ENCODE results near the gene SEZ6L. TPM values are rescaled to one million over a fixed set of nuclear protein-coding genes. Genes with fewer than 3 reads are reported as not detected.

Gene SEZ6L
- total RNA-seq, 1 experiment from 2014 or later: not detected

GRCh38 chr22:26395926-26396325, 226.7 kb downstream of the SEZ6L start:
- Histone ChIP-seq H3K4me2 (ENCODE audit: low read length) (no peak overlapping the region), H2AFZ (ENCODE audit: low read depth, low read length, poor library complexity, severe bottlenecking) (no peak overlapping the region), H3K4me1 (ENCODE audit: control insufficient read depth in 1 of 2, insufficient read depth in 2 of 2, low read length in 2 of 2) (no peaks in the 10 kb centered on the region), H3K79me2 (ENCODE audit: insufficient read depth, low read length) (no peaks in the 10 kb centered on the region), H3K36me3 (ENCODE audit: control insufficient read depth in 1 of 2, insufficient read depth in 2 of 2, low read length in 2 of 2) (no peaks in the 10 kb centered on the region), H3K27ac (ENCODE audit: low read depth, low read length) (no peak overlapping the region), H3K9ac (ENCODE audit: low read length) (no peak overlapping the region), H4K20me1 (ENCODE audit: insufficient read depth) (no peaks in the 10 kb centered on the region), H3K9me3 (ENCODE audit: control insufficient read depth in 1 of 2, insufficient read depth in 1 of 2, low read depth in 1 of 2, low read length in 2 of 2) (no peaks in the 10 kb centered on the region), H3K4me3 (replicated peaks in 1 of 2; ENCODE audit: low read depth in 1 of 2, low read length in 2 of 2) (no peak overlapping the region), H3K9me2 (ENCODE audit: insufficient read depth) (no peaks in the 10 kb centered on the region), H3K27me3 (ENCODE audit: insufficient read depth, low read length) (peaks cover 9% of the 10 kb centered on the region; the same call in 1 of the 2 replicates)
- BruUV-seq (replicated peaks): no TSS peak
- intact Hi-C loops (cut with micrococcal nuclease): no loop called here
- ATAC-seq (no peak), DNase-seq (ENCODE audit: low read depth, low spot score) (no peak)
- ChIA-PET RAD21 (ENCODE audit: low non-redundant PET in 1 of 2, low total read pairs in 2 of 2, uncharacterized antibody in 2 of 2, unreplicated experiment in 2 of 2) (no interaction called here), CTCF (interaction anchor here (0.7 to 1.8 kb wide), 3 partner anchors 32 to 270 kb away, joined by 3 to 4 read pairs (median 3); no protein-coding TSS in a partner anchor), POLR2A (no interaction called here)
- TF ChIP-seq FOSL1 (IDR thresholded peaks at IDR 0.05; ENCODE audit: low read depth) (no peak), ZFX (IDR thresholded peaks at IDR 0.05) (no peak), SIN3A (IDR thresholded peaks at IDR 0.05; ENCODE audit: low read depth) (no peak), EGR1 (IDR thresholded peaks at IDR 0.05; ENCODE audit: low read depth) (no peak), CBX3 (IDR thresholded peaks at IDR 0.05; ENCODE audit: low read depth) (no peak), POLR2A (IDR thresholded peaks at IDR 0.05; ENCODE audit: borderline replicate concordance, extremely low read depth, insufficient read depth, insufficient read length) (no peak), TCF7L2 (IDR thresholded peaks at IDR 0.05; ENCODE audit: borderline replicate concordance, extremely low read depth, insufficient read depth, insufficient read length) (no peak), ZBTB33 (IDR thresholded peaks at IDR 0.05; ENCODE audit: extremely low read depth, insufficient replicate concordance, low read length) (no peak), POLR2AphosphoS5 (IDR thresholded peaks at IDR 0.05; ENCODE audit: low read depth, low read length) (no peak), SP1 (IDR thresholded peaks at IDR 0.05; ENCODE audit: low read depth) (no peak), CTCF (IDR thresholded peaks at IDR 0.05 in 2 of 3, conservative IDR thresholded peaks at IDR 0.05 in 1 of 3; ENCODE audit: borderline replicate concordance in 1 of 3, insufficient read depth in 1 of 3, low read depth in 2 of 3, low read length in 2 of 3) (no peak), JUND (IDR thresholded peaks at IDR 0.05) (no peak), RAD21 (IDR thresholded peaks at IDR 0.05; ENCODE audit: low read depth) (no peak), SRF (IDR thresholded peaks at IDR 0.05; ENCODE audit: low read depth) (no peak), ELF1 (IDR thresholded peaks at IDR 0.05; ENCODE audit: borderline replicate concordance, low read depth) (no peak), EZH2 (IDR thresholded peaks at IDR 0.05) (no peak), REST (IDR thresholded peaks at IDR 0.05; ENCODE audit: low read depth) (no peak), EZH2phosphoT487 (IDR thresholded peaks at IDR 0.05; ENCODE audit: borderline replicate concordance) (no peak), MAX (IDR thresholded peaks at IDR 0.05) (no peak)

Measured in HCT116 (cell line).